Muscle of leg (tissue), 11 donors: ENCODE measurements around the gene IFITM5. TPM values are rescaled to one million over a fixed set of nuclear protein-coding genes. Genes with fewer than 3 reads are reported as not detected.

Experiments
- DNase-seq: peaks from one replicate; pipeline ENCODE4 v3.0.0; 2013
- H3K27ac ChIP-seq: one replicate; pipeline ENCODE4 v1.5.1; 2013; ENCODE audit warnings: mild to moderate bottlenecking, low read length, control low read depth
- H3K27me3 ChIP-seq: one replicate; pipeline ENCODE4 v1.6.1; 2013; ENCODE audit warnings: low read length; ENCODE audit not compliant: control insufficient read depth, insufficient read depth
- H3K36me3 ChIP-seq: one replicate; pipeline ENCODE4 v1.6.1; 2013; ENCODE audit warnings: low read length; ENCODE audit not compliant: control insufficient read depth, insufficient read depth
- H3K4me1 ChIP-seq: one replicate; pipeline ENCODE4 v1.6.1; 2013; ENCODE audit warnings: low read length; ENCODE audit not compliant: control insufficient read depth, insufficient read depth
- H3K4me3 ChIP-seq: one replicate; pipeline ENCODE4 v1.5.1; 2013; ENCODE audit warnings: low read length, control low read depth
- H3K9me3 ChIP-seq: replicated peaks from 2 replicates; pipeline ENCODE4 v1.6.1; 2013; ENCODE audit warnings: low read depth, low read length; ENCODE audit not compliant: control insufficient read depth
- WGBS: methylation state at CpG from one replicate; pipeline ENCODE4 v1.1.5; 2013; ENCODE audit warnings: missing lambda C conversion rate; ENCODE audit not compliant: insufficient coverage; 5-methylcytosine and 5-hydroxymethylcytosine counted together
- polyA plus RNA-seq, 8 donors: library from polyadenylated mRNA; unstranded; fragments of 120-200 nt; gene quantifications; one replicate each; pipeline versions ENCODE4 v1.2.1 to v1.2.3, GENCODE V29; 2013; ENCODE audit warnings: inconsistent platforms in 1 of 8, low replicate concordance in 1 of 8; ENCODE audit not compliant: insufficient read length in 8 of 8, insufficient read depth in 1 of 8
- total RNA-seq: library from RNA; stranded (reverse); fragments of 120-200 nt; gene quantifications from one replicate; pipeline ENCODE4 v1.2.4, GENCODE V29; 2013

The IFITM5 gene
- total and polyA plus RNA-seq, 9 donors: not detected

DNA sequence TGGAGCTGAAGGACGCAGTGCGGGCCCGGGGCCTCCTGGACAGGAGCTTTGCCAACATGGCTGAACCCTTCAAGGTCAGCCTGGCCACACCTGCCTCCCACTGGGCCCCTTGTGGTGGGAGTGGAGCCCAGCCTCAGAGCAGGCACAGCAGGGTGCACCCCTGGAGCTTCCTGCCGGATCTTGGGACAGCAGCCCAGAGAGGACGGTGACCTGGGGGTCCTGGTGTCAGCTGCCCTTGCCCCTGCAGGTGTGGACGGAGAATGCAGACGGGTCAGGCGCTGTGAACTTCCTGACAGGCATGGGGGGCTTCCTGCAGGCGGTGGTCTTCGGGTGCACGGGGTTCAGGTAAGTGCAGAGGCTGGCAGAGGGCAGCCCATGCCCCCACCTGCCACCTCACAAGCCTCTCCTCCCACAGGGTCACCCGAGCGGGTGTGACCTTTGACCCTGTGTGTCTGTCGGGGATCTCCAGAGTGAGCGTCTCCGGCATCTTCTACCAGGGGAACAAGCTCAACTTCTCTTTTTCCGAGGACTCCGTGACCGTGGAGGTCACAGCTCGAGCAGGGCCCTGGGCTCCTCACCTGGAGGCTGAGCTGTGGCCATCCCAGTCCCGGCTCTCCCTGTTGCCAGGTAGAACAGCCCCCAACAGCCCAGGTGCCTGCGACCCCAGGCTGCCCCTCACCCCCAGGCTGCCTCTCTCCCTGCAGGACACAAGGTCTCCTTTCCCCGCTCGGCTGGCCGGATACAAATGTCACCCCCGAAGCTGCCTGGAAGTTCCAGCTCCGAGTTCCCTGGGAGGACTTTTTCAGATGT lies 5.3 kb downstream of the IFITM5 start:
- peaks cover 6% of the 10 kb centered on the region for H3K36me3 ChIP-seq
- H3K4me1 ChIP-seq: peaks cover 18% of the 10 kb centered on the region
- peaks cover 2% of the 10 kb centered on the region for H3K27me3 ChIP-seq
- DNase-seq: no peak
- H3K27ac ChIP-seq: no peak overlapping the region
- 83% methylated on average over 18 of the region's 27 CpGs for WGBS
- no peak overlapping the region for H3K4me3 ChIP-seq
- no peaks in the 10 kb centered on the region for H3K9me3 ChIP-seq

DNA sequence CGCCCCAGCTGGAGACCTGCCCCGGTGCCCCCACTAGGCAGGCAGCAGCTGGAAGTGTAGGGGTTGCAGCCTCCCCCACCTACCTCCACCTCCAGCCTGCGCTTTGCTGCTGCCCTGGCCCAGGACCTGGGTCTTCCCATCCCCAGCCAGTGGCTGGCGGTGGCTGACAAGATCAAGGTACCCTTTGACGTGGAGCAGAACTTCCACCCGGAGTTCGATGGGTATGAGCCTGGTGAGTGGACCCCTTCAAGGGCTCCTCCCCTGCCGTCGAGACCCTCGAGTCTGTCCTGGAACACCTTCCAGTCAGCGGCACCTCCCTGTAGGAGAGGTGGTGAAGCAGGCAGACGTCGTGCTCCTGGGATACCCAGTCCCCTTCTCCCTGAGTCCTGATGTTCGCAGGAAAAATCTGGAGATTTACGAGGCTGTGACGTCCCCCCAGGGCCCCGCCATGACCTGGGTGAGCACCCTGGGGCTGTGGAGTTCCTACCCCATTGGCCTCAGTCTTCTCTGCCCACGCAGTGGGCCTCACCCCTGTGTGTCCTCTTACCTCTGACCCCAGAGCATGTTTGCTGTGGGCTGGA lies 6.0 kb downstream of the IFITM5 start:
- H3K27ac ChIP-seq: no peak overlapping the region
- no peak overlapping the region for H3K4me3 ChIP-seq
- H3K9me3 ChIP-seq: no peaks in the 10 kb centered on the region
- DNase-seq: no peak
- 85% methylated on average over 14 of the region's 18 CpGs for WGBS
- H3K36me3 ChIP-seq: peaks cover 6% of the 10 kb centered on the region
- H3K4me1 ChIP-seq: peaks cover 20% of the 10 kb centered on the region
- H3K27me3 ChIP-seq: peaks cover 4% of the 10 kb centered on the region

DNA sequence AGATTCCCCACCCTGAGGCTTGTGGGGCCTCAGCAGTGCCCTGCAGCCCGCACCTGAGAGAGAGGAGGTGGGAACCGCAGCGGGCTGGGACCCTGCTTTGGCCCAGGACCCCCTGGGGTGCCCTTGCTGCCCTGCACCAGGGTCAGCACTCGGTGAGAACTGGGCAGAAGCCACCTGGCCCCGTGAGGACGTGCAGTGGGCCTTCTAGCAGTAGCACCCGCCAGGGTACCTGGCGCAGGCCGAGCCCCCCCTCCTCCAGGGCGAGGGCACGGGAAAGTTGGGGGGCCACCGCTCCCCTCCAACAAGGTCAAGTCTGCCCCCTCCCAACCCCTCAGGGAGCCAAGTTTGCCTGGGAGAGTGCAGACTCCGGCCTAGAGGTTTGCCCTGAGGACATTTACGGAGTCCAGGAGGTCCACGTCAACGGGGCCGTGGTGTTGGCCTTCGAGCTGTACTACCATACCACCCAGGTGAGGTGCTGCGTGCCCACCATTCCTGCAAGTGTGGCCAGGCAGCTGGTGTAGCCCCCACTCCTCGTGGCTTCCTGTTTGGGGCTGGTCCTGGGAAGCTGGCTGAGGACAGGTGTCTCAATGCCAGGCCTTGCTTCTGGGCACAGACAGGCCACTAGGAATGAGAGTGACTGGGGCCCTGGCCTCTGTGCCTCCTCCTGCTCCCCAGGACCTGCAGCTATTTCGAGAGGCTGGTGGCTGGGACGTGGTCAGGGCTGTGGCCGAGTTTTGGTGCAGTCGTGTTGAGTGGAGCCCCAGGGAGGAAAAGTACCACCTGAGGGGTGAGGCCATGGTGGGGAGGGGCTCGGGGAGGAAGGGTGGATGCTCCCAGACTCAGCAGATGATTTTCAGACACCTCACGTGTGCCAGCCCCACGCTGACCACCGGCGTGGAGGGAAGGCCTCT lies 6.9 kb downstream of the IFITM5 start:
- Histone ChIP-seq H3K27me3 (peaks cover 11% of the 10 kb centered on the region), H3K4me1 (peaks cover 20% of the 10 kb centered on the region), H3K36me3 (peaks cover 6% of the 10 kb centered on the region), H3K4me3 (no peak overlapping the region), H3K9me3 (no peaks in the 10 kb centered on the region), H3K27ac (no peak overlapping the region)
- WGBS: 91% methylated on average over 18 of the region's 29 CpGs
- DNase-seq: no peak

DNA sequence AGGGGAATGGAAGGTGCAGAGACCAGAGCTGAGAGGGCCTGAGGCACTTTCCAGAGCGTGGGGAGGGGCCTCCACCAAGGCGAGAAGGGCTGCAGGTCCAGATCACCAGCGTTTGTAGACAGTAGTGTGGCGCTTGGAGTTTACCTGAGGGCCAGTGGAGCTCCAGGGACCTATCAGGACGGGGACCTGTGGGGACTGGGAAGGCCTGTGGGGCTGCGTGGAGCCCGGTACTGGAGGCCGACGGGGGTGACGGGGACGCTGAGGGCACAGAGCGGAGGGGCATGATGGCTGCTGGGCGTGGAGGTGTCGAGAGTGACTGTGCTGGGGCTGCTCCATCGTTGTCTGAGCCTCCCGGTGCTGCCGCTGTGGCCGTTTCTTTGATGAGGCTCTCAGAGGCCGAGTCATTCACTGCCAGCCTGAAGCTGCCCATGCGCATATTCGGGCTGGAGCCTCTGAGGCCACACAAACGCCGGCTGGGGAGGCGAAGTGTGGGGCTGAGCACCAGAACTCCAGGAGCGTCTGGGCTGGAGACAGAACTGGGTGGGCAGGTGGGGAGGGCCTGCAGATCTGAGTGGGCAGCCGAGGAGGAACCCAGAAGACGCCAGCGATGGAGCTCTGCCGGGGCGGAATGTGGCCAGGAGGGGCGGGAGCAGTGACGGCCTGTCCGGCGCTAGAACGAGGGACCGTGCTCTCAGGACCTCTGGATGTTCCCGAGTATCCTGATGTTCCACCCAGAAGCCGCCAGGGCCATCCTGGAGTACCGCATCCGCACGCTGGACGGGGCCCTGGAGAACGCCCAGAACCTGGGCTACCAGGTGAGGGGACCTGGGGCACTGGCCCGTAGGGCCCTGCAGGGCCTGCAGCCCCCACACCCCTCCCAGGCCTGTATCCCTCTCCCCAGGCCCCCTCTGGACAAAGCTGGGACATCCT lies 7.8 kb downstream of the IFITM5 start:
- no peaks in the 10 kb centered on the region for H3K9me3 ChIP-seq
- H3K4me1 ChIP-seq: peaks cover 20% of the 10 kb centered on the region
- no peak overlapping the region for H3K27ac ChIP-seq
- WGBS: 75% methylated on average over 41 of the region's 44 CpGs
- H3K27me3 ChIP-seq: peaks cover 17% of the 10 kb centered on the region
- H3K4me3 ChIP-seq: no peak overlapping the region
- DNase-seq: no peak
- H3K36me3 ChIP-seq: peaks cover 6% of the 10 kb centered on the region

DNA sequence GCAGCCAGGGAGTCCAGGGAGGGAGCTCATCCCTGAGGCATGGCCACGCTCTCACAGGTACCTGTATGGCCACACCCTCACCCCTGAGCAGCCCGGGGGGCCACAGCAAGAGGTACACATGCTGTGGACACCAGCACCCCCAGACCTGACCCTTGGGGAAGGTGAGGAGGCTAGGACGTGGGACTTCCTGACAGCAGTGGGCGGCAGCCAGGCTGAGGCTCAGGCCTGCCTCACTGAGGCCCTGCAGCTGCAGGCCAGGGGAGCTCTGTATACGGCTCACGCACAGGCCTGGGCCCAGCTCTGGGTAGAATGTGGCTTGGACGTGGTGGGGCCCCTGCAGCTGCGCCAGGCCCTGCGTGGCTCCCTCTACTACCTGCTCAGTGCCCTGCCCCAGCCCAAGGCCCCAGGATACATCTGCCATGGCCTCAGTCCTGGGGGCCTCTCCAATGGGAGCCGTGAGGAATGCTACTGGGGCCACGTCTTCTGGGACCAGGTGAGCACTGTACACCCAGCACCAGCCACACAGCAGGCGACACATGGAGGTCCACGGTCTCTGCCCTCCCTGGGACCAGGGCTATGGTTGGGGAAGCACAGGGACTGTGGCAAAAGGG lies 8.6 kb downstream of the IFITM5 start:
- WGBS: 68% methylated on average over 11 of the region's 13 CpGs
- no peak overlapping the region for H3K4me3 ChIP-seq
- no peaks in the 10 kb centered on the region for H3K9me3 ChIP-seq
- peaks cover 26% of the 10 kb centered on the region for H3K27me3 ChIP-seq
- H3K27ac ChIP-seq: no peak overlapping the region
- peaks cover 20% of the 10 kb centered on the region for H3K4me1 ChIP-seq
- peaks cover 6% of the 10 kb centered on the region for H3K36me3 ChIP-seq
- DNase-seq: no peak

DNA sequence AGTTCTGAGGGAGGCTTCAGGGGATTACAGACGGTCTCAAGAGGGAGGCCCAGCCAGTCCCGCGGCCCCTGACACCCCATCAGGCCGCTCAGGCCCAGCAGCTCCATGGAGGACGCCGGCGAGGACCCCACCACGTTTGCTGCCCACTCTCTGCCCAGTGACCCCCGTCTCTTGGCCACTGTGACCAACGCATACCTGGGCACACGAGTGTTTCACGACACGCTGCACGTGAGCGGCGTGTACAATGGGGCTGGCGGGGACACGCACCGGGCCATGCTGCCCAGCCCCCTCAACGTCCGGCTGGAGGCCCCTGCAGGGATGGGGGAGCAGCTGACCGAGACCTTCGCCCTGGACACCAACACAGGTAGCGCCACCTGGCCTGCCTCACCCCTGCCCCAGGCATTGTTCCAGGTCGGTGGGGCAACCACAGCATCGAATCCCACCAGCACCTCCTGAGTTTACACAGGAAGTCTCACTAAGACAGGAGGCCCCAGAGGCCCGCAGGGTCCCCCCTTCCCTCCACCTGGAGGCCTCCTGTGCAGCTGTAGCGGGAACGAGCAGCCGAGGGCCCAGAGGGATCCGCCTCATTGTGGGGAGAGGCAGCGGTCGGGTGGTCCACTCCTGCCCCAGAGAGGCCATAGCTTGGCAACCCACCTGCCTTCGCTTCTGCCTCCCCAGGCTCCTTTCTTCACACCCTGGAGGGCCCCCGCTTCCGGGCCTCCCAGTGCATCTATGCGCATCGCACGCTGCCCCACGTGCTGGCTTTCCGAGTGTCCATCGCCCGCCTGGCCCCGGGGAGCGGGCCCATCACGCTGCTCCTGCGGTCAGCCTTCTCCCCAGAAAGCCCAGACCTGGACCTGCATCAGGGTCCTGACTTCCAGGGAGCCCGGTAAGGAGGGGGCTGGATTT lies 9.4 kb downstream of the IFITM5 start:
- H3K4me3 ChIP-seq: peak overlapping the region; percentile 25
- 70% methylated on average over 45 of the region's 48 CpGs for WGBS
- DNase-seq: no peak
- no peak overlapping the region for H3K27ac ChIP-seq
- peaks cover 20% of the 10 kb centered on the region for H3K4me1 ChIP-seq
- peaks cover 31% of the 10 kb centered on the region for H3K27me3 ChIP-seq
- H3K9me3 ChIP-seq: no peaks in the 10 kb centered on the region
- H3K36me3 ChIP-seq: peaks cover 6% of the 10 kb centered on the region

DNA sequence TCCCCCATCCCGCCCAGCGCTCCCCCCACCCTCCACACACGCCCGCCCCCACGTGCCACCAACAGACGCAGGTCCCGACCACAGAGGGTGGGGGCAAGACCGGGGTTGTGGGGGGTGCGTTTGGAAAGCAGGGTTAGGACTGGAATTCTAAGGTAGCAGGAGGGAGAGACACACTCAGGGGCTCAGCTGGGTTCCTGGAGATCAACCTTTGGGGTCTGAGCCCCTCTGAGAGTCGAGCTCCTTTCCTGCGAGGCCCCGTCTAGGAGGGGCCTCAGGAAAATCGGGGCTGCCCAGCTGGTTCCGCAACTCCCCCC lies 10.0 kb downstream of the IFITM5 start:
- Histone ChIP-seq H3K9me3 (no peaks in the 10 kb centered on the region), H3K4me1 (peaks cover 20% of the 10 kb centered on the region), H3K27ac (no peak overlapping the region), H3K4me3 (peak overlapping the region; percentile 25), H3K27me3 (peaks cover 34% of the 10 kb centered on the region), H3K36me3 (peaks cover 4% of the 10 kb centered on the region)
- no peak for DNase-seq
- WGBS: 22% methylated on average over 8 of the region's 14 CpGs

DNA sequence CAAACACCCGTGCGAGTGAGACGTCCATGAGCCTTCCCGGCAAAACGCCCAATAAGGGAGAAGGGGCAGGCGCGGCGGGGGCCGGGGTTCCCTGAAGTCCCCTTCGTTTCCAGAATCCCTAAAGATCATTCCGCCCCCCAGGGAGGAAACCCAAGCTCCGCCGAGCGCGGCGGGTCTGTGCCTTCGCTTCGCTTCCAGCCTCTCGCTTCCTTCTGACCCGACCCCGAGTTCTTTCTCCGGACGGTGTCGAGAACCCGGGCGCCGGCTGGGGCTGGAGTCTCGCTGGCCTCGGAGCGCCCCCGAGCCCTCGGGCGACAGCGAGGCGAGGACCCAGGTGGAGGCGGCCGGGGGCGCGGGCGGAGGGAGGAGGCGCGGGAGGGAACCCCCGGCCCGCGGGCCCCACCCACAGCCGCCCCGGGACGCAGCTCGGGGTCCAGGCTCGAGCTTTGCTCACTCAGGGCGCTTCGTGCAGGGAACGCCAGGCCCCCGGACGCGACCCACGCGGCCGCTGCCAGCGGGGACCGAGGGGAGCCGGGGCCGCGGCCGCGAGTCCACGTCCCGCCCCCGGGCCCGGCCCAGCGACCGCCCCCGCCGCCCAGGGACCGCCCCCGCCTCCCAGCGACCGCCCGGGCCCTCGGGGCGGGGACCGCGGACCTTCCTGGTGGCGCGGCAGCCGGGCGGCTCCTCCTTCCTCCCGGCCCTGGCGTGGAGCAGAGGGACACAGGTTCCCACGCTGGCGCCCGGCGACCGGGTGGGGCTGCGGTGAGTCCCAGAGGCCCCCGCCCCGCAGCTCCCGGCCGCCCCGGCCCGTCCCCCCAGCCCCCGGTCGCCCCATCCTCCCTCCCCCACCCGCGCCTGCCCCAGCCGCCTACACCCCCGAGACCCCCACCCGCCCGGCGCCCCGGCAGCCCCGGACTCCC lies 10.6 kb downstream of the IFITM5 start, which contains the start of gene PGGHG:
PGGHG (plus strand) TSS at position 649 of the 920 bp plus-strand sequence. CDS start 691 bp downstream, outside the sequence.
- peaks cover 38% of the 10 kb centered on the region for H3K27me3 ChIP-seq
- H3K4me1 ChIP-seq: peaks cover 20% of the 10 kb centered on the region
- H3K9me3 ChIP-seq: no peaks in the 10 kb centered on the region
- peaks cover 2% of the 10 kb centered on the region for H3K36me3 ChIP-seq
- DNase-seq: peak; percentile 69
- H3K27ac ChIP-seq: no peak within 1 kb of the TSS
- H3K4me3 ChIP-seq: peak within 1 kb of the TSS; percentile 53
- WGBS: under 1% methylated on average over 88 of the region's 112 CpGs
